ENCODE measurements around the gene ECSIT.
"Not testable (repeated sequence)": the region's sequence is repeated elsewhere in the genome, so short reads cannot be mapped to it uniquely, and the experiment has no call there.

ECSIT gene

DNA sequence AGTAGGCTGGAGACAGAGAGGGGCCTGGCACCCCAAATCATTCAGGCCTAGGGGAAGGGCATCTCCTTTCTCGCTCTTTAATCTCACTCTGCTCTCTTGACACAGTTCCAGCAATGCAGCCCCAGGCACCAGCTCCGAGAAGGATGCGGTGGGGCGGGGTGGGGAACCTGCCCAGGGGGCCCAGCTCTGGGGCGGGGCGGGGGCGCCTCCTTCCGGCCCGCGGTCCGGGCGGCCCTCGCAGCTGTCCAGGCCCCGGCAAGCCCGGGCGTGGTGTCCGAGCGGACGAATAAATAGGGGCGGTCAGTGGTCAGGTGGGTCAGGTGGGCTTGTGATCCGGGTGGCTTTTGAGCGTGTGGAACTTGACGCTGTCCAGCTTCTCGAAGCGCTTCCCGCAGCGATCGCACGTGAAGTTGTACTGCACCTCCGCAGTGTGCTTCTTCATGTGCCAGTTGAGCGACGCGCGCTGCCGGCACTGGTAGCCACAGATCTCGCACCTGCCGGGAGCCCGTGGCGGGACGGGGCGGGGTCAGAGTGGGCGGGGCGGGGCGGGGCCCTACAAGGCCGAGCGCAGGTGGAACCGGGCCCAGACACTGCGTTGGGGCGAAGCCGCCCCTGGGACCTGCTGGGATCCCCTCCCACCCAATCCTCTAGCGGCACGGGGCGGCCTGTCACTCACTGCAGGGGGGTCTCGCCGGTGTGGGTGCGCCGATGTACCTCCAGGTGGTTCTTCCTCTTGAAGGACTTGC, 45.4 kb downstream of the ECSIT start:
- no peaks in the 10 kb centered on the region for H3K9me3 ChIP-seq (ENCODE audit: low read length)

DNA sequence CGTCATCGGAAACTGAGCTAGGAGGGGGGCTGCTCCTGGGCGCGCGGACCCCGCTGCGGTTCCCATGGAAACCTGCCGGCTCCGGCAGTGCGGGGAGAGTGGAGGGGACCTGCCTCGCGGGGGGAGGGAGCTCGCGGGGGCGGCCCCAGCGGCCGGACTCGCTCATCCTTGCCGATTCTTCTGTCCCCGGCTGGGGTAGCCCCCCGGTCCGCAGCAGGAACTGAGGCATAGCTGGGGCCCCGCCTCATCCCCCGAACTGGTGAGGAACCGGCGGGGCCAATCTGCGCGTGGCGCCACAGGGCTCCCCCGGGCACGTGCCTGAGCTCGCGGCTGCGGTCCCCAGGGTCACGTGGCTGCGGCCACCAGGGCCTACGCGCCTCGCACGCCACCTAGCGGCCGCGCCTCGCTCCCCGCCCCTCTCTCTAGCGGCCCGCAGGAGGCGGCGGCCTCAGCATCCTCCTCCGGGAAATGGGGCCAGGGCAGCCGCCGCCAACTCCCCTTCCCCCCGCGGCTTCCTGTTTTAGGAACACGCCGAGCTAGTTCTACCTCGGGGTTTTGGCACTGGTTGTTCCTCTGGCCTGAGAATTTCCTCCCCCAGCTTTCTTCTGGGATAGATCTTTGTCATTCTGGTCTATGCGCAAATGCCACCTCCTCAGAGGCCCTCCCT, 46.4 kb downstream of the ECSIT start:
- Histone ChIP-seq H3K4me1 (ENCODE audit: insufficient read depth, low read length) (peaks cover 8% of the 10 kb centered on the region), H3K27me3 (ENCODE audit: insufficient read depth, low read length) (no peaks in the 10 kb centered on the region), H3K36me3 (ENCODE audit: insufficient read depth, low read length) (peaks cover 26% of the 10 kb centered on the region), H2AFZ (ENCODE audit: low read depth, low read length) (peak overlapping the region; percentile 52), H3K9me3 (ENCODE audit: low read length) (no peaks in the 10 kb centered on the region), H3K4me3 (ENCODE audit: low read length) (peak overlapping the region; percentile 45)

More for the DNA sequence above, 45.4 kb downstream of the ECSIT start:
- H2AFZ ChIP-seq (ENCODE audit: low read depth, low read length): no peak overlapping the region
- H3K27me3 ChIP-seq (ENCODE audit: insufficient read depth, low read length): no peaks in the 10 kb centered on the region
- peaks cover 8% of the 10 kb centered on the region for H3K4me1 ChIP-seq (ENCODE audit: insufficient read depth, low read length)
- H3K4me3 ChIP-seq (ENCODE audit: low read length): no peak overlapping the region
- peaks cover 17% of the 10 kb centered on the region for H3K36me3 ChIP-seq (ENCODE audit: insufficient read depth, low read length)

- Histone ChIP-seq H3K4me3 (ENCODE audit: low read length) (peak overlapping the region; percentile 45), H3K9me3 (ENCODE audit: low read length) (no peaks in the 10 kb centered on the region), H2AFZ (ENCODE audit: low read depth, low read length) (peak overlapping the region; percentile 52), H3K27me3 (ENCODE audit: insufficient read depth, low read length) (no peaks in the 10 kb centered on the region), H3K4me1 (ENCODE audit: insufficient read depth, low read length) (peaks cover 8% of the 10 kb centered on the region), H3K36me3 (ENCODE audit: insufficient read depth, low read length) (peaks cover 26% of the 10 kb centered on the region)
Observed at GRCh38 chr19:11481534-11482383, 47.2 kb downstream of the ECSIT start.

DNA sequence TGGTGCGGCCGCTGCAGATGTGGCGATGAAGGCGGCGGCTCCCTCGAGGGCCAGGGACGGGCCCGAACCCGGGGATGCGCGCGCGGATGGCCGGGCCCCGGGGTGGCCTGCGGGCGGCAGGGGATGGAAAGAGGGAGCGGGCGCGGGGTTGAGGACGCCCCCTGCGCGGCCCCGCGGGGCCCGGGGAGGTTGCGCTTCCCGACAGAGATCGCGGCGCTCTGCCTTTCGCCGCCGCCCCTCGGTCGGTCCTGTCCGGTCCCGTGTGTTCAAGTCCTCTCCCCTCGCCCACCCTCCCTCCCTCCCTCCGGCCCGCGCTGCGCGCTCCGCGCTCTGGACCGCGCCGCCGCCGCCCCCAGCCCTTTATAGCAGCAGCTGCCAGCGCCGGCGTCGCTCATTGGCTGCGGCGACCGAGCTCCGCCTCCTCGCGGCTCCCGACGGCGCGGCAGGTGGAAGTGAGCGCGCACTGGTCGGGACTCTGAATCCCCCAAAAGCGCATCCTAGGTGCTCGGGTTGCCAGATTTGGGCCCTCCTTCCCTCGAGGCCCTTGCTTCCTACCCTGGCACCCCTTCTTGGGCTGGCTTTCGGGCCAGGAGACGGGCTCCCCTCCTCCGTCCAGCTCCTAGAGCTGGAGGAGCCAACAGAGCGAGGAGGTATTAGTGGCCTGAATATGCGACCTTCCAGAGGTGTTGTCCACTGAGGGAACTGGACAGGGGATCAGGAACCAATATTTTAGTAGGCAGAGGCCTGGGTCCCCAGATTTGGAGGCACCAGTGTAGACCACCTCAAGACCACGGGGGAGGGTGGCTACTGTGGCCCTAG, 48.0 kb downstream of the ECSIT start, which contains the start of gene ELAVL3:
TSS of gene ELAVL3 (minus strand) at position 332 of the 819 bp plus-strand sequence. CDS start 438 bp downstream, outside the sequence.
- Histone ChIP-seq H3K36me3 (ENCODE audit: insufficient read depth, low read length) (peaks cover 32% of the 10 kb centered on the region), H3K4me1 (ENCODE audit: insufficient read depth, low read length) (peaks cover 8% of the 10 kb centered on the region), H2AFZ (ENCODE audit: low read depth, low read length) (peak within 1 kb of the TSS; percentile 52), H3K27me3 (ENCODE audit: insufficient read depth, low read length) (no peaks in the 10 kb centered on the region), H3K4me3 (ENCODE audit: low read length) (peak within 1 kb of the TSS; percentile 86), H3K9me3 (ENCODE audit: low read length) (no peaks in the 10 kb centered on the region)

DNA sequence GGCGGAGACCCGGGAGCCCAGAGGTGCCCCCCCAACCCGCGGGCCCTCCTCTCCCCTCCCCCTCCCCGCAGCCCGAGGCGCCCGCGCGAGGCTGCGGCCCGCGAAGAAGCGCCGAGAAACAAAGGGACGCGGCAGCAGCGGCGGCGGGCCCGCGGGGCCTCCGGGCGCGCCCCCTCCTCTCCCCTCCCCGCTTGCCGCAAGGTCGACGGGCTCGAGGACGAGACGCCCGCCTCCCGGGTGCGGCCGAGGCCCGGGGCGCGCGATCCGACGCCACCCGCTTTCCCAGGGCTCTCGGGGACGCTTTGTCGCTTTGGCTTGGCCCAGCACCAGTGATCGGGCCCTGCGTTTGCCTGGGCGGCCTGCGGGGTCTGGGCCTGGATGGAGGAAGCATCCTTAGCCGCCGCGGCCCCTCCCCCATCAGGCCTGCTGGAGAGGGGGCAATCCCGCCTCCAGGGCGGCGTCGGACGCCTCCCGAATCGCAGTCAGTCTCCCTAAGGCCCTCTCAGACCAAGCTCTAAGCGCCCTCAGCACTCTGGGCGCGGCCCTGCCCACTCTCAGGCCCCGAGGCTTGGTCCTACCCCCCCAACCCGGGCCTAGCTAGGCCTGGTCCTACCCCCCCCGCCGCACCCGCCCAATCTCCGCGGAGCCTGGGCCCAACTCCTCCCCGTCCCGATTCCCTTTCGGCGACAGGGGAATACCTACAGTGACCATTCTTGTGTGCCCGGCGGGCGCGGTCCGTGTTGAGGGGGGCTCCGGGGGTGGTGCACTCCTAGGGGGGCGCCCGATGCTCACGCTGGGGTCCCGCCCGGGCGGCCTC, 48.8 kb downstream of the ECSIT start:
- Histone ChIP-seq H3K36me3 (ENCODE audit: insufficient read depth, low read length) (peaks cover 39% of the 10 kb centered on the region), H3K9me3 (ENCODE audit: low read length) (no peaks in the 10 kb centered on the region), H2AFZ (ENCODE audit: low read depth, low read length) (no peak overlapping the region), H3K27me3 (ENCODE audit: insufficient read depth, low read length) (no peaks in the 10 kb centered on the region), H3K4me1 (ENCODE audit: insufficient read depth, low read length) (peaks cover 8% of the 10 kb centered on the region), H3K4me3 (ENCODE audit: low read length) (peak overlapping the region; percentile 86)

GRCh38 chr19:11479090-11479897, 49.6 kb downstream of the ECSIT start:
- Histone ChIP-seq H3K4me3 (ENCODE audit: low read length) (peak overlapping the region; percentile 86), H3K27me3 (ENCODE audit: insufficient read depth, low read length) (no peaks in the 10 kb centered on the region), H3K4me1 (ENCODE audit: insufficient read depth, low read length) (peaks cover 8% of the 10 kb centered on the region), H2AFZ (ENCODE audit: low read depth, low read length) (no peak overlapping the region), H3K36me3 (ENCODE audit: insufficient read depth, low read length) (peaks cover 40% of the 10 kb centered on the region), H3K9me3 (ENCODE audit: low read length) (no peaks in the 10 kb centered on the region)

GRCh38 chr19:11478167-11479089, 50.5 kb downstream of the ECSIT start:
- no peaks in the 10 kb centered on the region for H3K27me3 ChIP-seq (ENCODE audit: insufficient read depth, low read length)
- H2AFZ ChIP-seq (ENCODE audit: low read depth, low read length): no peak overlapping the region
- peak overlapping the region; percentile 86 for H3K4me3 ChIP-seq (ENCODE audit: low read length)
- no peaks in the 10 kb centered on the region for H3K9me3 ChIP-seq (ENCODE audit: low read length)
- peaks cover 8% of the 10 kb centered on the region for H3K4me1 ChIP-seq (ENCODE audit: insufficient read depth, low read length)
- peaks cover 39% of the 10 kb centered on the region for H3K36me3 ChIP-seq (ENCODE audit: insufficient read depth, low read length)

- H3K9me3 ChIP-seq (ENCODE audit: low read length): no peaks in the 10 kb centered on the region
Observed at GRCh38 chr19:11475861-11476260, 53.1 kb downstream of the ECSIT start.

DNA sequence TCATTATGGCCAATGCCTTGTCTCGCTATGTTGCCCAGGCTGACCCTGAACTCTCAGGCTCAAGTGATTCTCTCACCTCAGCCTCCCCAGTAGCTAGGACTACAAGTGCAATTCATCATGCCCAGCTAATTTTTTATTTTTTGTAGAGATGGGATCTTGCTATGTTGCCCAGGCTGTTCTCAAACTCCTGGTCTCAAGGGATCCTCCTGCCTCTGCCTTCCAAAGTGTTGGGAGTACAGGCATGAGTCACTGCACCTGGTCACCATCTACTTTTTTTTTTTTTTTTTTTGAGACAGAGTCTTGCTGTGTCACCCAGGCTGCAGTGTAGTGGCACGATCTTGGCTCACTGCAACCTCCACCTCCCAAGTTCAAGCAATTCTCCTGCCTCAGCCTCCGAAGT, 53.6 kb downstream of the ECSIT start:
- H2AFZ ChIP-seq (ENCODE audit: low read depth, low read length); H3K4me3 ChIP-seq (ENCODE audit: low read length); H3K9me3 ChIP-seq (ENCODE audit: low read length); H3K4me1 ChIP-seq (ENCODE audit: insufficient read depth, low read length); H3K27me3 ChIP-seq (ENCODE audit: insufficient read depth, low read length): not testable (repeated sequence)
- H3K36me3 ChIP-seq (ENCODE audit: insufficient read depth, low read length): peaks cover 56% of the 10 kb centered on the region

More at GRCh38 chr19:11475861-11476260, 53.1 kb downstream of the ECSIT start:
- Histone ChIP-seq H3K4me3 (ENCODE audit: low read length) (no peak overlapping the region), H2AFZ (ENCODE audit: low read depth, low read length) (no peak overlapping the region), H3K36me3 (ENCODE audit: insufficient read depth, low read length) (peaks cover 53% of the 10 kb centered on the region), H3K4me1 (ENCODE audit: insufficient read depth, low read length) (peaks cover 8% of the 10 kb centered on the region), H3K27me3 (ENCODE audit: insufficient read depth, low read length) (no peaks in the 10 kb centered on the region)

DNA sequence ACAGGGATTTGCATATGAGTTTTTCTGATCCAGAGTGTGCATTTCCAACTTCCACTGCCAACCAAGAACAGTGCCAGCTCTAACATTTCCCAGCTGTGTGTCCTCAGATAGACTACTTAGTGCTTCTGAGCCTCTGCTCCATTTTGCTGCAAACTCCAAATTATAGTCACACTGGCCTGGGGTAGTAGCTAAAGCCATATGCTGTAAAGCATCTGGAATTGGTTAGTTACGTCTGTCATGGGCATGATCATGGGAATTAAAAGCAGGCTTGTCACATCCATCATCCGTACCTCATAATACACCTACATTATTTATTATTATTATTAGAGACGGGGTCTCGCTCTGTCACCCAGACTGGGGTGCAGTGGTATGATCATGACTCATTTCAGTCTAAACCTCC, 55.2 kb downstream of the ECSIT start:
- Histone ChIP-seq H3K9me3 (ENCODE audit: low read length) (no peaks in the 10 kb centered on the region), H3K4me3 (ENCODE audit: low read length) (no peak overlapping the region), H3K4me1 (ENCODE audit: insufficient read depth, low read length) (peaks cover 2% of the 10 kb centered on the region), H2AFZ (ENCODE audit: low read depth, low read length) (no peak overlapping the region), H3K36me3 (ENCODE audit: insufficient read depth, low read length) (peaks cover 60% of the 10 kb centered on the region), H3K27me3 (ENCODE audit: insufficient read depth, low read length) (no peaks in the 10 kb centered on the region)
